ENCODE measurements around the gene GALNT11. TPM values are rescaled to one million over a fixed set of nuclear protein-coding genes. Genes with fewer than 3 reads are reported as not detected.

Gene GALNT11
- total and polyA plus RNA-seq, 2 of the 4 experiments (the other 2 are of a cell fraction) = 24.4 to 29.3 TPM

DNA sequence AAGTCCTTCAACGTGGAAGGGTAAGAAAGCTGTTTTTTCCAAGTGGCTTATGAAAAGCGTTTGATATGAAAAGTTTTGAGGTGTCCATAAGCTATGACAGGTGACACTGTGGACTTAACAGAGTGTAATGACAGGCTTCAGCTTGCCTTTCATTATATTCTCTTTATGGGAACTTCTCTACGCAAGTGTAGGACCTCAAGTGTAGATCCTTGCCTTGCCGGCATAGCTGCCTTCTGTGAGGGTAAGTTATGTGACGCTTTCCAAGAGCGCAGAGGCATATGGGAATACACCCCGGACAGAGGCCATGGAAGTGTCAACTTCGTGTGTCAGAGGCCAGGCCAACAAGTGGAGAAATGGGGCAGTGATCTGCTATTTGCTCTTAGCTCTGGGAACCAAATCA lies 91.9 kb downstream of the GALNT11 start:
- H3K14ac ChIP-seq (replicated peaks; ENCODE audit: low read depth, low read length) = no peak overlapping the region
- H3K4ac ChIP-seq (ENCODE audit: low read depth, low read length) = no peak overlapping the region
- H3K27ac ChIP-seq (ENCODE audit: insufficient read depth, low read length) = no peak overlapping the region
- no peaks in the 10 kb centered on the region for H4K20me1 ChIP-seq (ENCODE audit: insufficient read depth, low read length)
- H2AFZ ChIP-seq (replicated peaks; ENCODE audit: low read length, poor library complexity) = no peak overlapping the region
- H3K4me2 ChIP-seq (ENCODE audit: low read depth, low read length) = no peak overlapping the region
- H4K8ac ChIP-seq (ENCODE audit: low read depth in 2 of 2, low read length in 2 of 2) = no peak overlapping the region
- H3K27me3 ChIP-seq (ENCODE audit: control insufficient read depth, insufficient read depth, low read length) = no peaks in the 10 kb centered on the region
- peaks cover 35% of the 10 kb centered on the region for H3K36me3 ChIP-seq (ENCODE audit: control insufficient read depth, insufficient read depth, low read length)
- TF ChIP-seq CEBPB (IDR thresholded peaks at IDR 0.05; ENCODE audit: low read depth, low read length) (no peak), MAFK (IDR thresholded peaks at IDR 0.05; ENCODE audit: low read depth, low read length) (no peak), BHLHE40 (IDR thresholded peaks at IDR 0.05; ENCODE audit: low read depth, low read length) (no peak), MAZ (IDR thresholded peaks at IDR 0.05; ENCODE audit: borderline replicate concordance, low read depth, low read length) (no peak), NFE2L2 (IDR thresholded peaks at IDR 0.05; ENCODE audit: low read depth, low read length) (no peak), SMC3 (IDR thresholded peaks at IDR 0.05; ENCODE audit: low read depth, low read length) (no peak), RAD21 (IDR thresholded peaks at IDR 0.05; ENCODE audit: low read length) (no peak), CHD1 (IDR thresholded peaks at IDR 0.05; ENCODE audit: low read depth, low read length) (no peak), POLR2A (IDR thresholded peaks at IDR 0.05; ENCODE audit: low read depth, low read length) (no peak), MXI1 (IDR thresholded peaks at IDR 0.05; ENCODE audit: borderline replicate concordance, low read depth, low read length) (no peak), RFX5 (IDR thresholded peaks at IDR 0.05; ENCODE audit: low read depth, low read length) (no peak), RCOR1 (IDR thresholded peaks at IDR 0.05; ENCODE audit: insufficient replicate concordance, low read length) (no peak), FOS (IDR thresholded peaks at IDR 0.05; ENCODE audit: low read depth, low read length) (no peak)
- TF ChIP-seq, protein P1, sequence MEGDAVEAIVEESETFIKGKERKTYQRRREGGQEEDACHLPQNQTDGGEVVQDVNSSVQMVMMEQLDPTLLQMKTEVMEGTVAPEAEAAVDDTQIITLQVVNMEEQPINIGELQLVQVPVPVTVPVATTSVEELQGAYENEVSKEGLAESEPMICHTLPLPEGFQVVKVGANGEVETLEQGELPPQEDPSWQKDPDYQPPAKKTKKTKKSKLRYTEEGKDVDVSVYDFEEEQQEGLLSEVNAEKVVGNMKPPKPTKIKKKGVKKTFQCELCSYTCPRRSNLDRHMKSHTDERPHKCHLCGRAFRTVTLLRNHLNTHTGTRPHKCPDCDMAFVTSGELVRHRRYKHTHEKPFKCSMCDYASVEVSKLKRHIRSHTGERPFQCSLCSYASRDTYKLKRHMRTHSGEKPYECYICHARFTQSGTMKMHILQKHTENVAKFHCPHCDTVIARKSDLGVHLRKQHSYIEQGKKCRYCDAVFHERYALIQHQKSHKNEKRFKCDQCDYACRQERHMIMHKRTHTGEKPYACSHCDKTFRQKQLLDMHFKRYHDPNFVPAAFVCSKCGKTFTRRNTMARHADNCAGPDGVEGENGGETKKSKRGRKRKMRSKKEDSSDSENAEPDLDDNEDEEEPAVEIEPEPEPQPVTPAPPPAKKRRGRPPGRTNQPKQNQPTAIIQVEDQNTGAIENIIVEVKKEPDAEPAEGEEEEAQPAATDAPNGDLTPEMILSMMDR (conservative IDR thresholded peaks at IDR 0.05; ENCODE audit: low read depth, low read length) = no peak
- TF ChIP-seq, protein P2, sequence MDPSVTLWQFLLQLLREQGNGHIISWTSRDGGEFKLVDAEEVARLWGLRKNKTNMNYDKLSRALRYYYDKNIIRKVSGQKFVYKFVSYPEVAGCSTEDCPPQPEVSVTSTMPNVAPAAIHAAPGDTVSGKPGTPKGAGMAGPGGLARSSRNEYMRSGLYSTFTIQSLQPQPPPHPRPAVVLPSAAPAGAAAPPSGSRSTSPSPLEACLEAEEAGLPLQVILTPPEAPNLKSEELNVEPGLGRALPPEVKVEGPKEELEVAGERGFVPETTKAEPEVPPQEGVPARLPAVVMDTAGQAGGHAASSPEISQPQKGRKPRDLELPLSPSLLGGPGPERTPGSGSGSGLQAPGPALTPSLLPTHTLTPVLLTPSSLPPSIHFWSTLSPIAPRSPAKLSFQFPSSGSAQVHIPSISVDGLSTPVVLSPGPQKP (IDR thresholded peaks at IDR 0.05; ENCODE audit: borderline replicate concordance, low read depth, low read length) = no peak
- TF ChIP-seq, protein P3, sequence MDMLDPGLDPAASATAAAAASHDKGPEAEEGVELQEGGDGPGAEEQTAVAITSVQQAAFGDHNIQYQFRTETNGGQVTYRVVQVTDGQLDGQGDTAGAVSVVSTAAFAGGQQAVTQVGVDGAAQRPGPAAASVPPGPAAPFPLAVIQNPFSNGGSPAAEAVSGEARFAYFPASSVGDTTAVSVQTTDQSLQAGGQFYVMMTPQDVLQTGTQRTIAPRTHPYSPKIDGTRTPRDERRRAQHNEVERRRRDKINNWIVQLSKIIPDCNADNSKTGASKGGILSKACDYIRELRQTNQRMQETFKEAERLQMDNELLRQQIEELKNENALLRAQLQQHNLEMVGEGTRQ (IDR thresholded peaks at IDR 0.05; ENCODE audit: low read depth, low read length) = no peak
- dilution Hi-C loops (cut with HindIII; ENCODE audit: low sequenced_read_pairs, unreplicated experiment) (no loop called here), in situ Hi-C loops (cut with MboI; ENCODE audit: low sequenced_read_pairs) (no loop called here), intact Hi-C loops (cut with micrococcal nuclease) (no loop called here)
- H3K9me3 ChIP-seq (ENCODE audit: control insufficient read depth, insufficient read depth, low read length) = no peaks in the 10 kb centered on the region
- no peak overlapping the region for H4K5ac ChIP-seq (ENCODE audit: low read depth, low read length)
- no peak overlapping the region for H4K91ac ChIP-seq (ENCODE audit: insufficient read depth, low read depth, low read length)
- H3K9ac ChIP-seq (ENCODE audit: low read depth, low read length) = no peak overlapping the region
- no TSS peak for BruUV-seq (replicated peaks)
- no peak overlapping the region for H3K18ac ChIP-seq (ENCODE audit: low read depth, low read length)
- no peak overlapping the region for H2BK20ac ChIP-seq (ENCODE audit: low read depth, low read length)
- DNase-seq = no peak
- H3K79me1 ChIP-seq (ENCODE audit: low read depth in 1 of 2, low read length in 2 of 2) = 0 out of 4 replicates have a peak, but pooled peaks cover 0 to 2% of the 10 kb centered on the region in 2 experiments
- ChIA-PET CTCF (no interaction called here), POLR2A (ENCODE audit: unreplicated experiment) (no interaction called here)
- no peak overlapping the region for H2BK15ac ChIP-seq (ENCODE audit: low read depth, low read length)
- no peak overlapping the region for H3K23ac ChIP-seq (ENCODE audit: low read depth, low read length)
- no peaks in the 10 kb centered on the region for H3K4me1 ChIP-seq (ENCODE audit: control insufficient read depth, insufficient read depth, low read length)
- H3K56ac ChIP-seq (ENCODE audit: extremely low read depth, insufficient read depth, low read length) = no peak overlapping the region
- no peak overlapping the region for H2AK9ac ChIP-seq (replicated peaks; ENCODE audit: low read depth, low read length, poor library complexity)
- no peak overlapping the region for H3K4me3 ChIP-seq (ENCODE audit: insufficient read depth, low read depth, low read length)
- no peak overlapping the region for H2AK5ac ChIP-seq (ENCODE audit: low read depth, low read length)
- no peak overlapping the region for H2BK120ac ChIP-seq (ENCODE audit: low read depth, low read length)
- H3K9me1 ChIP-seq (ENCODE audit: insufficient read depth, low read length) = no peaks in the 10 kb centered on the region
- WGBS, 2 experiments (ENCODE audit: extremely low coverage in 2 of 2, insufficient read length in 1 of 2) = 95% methylated on average over 5 of the region's 8 CpGs; no CpG with 5 or more reads in 1 of the 2 experiments
- H2BK5ac ChIP-seq (ENCODE audit: low read depth, low read length, poor library complexity, severe bottlenecking) = no peak overlapping the region
- ATAC-seq (ENCODE audit: low read depth) = no peak

Measured in IMR-90 (cell line).